Activated CD8-positive, alpha-beta memory T cell treated with anti-CD3 and anti-CD28 coated beads for 24 hours (primary cell): ENCODE measurements around the gene BICD1.

Experiments
- DNase-seq: peaks from one replicate; pipeline ENCODE4 v3.0.0-alpha.2; 2020

Gene BICD1

GRCh38 chr12:32419520-32419960 is 312.9 kb downstream of the BICD1 start:
- no peak for DNase-seq

- no peak for DNase-seq
Observed at GRCh38 chr12:32420356-32420755, 313.7 kb downstream of the BICD1 start.

- DNase-seq, result no peak
Observed at GRCh38 chr12:32423559-32423958, 316.9 kb downstream of the BICD1 start.

GRCh38 chr12:32431025-32431424 is 324.4 kb downstream of the BICD1 start:
- no peak for DNase-seq
